ENCODE results near the gene RLN3.

DNA sequence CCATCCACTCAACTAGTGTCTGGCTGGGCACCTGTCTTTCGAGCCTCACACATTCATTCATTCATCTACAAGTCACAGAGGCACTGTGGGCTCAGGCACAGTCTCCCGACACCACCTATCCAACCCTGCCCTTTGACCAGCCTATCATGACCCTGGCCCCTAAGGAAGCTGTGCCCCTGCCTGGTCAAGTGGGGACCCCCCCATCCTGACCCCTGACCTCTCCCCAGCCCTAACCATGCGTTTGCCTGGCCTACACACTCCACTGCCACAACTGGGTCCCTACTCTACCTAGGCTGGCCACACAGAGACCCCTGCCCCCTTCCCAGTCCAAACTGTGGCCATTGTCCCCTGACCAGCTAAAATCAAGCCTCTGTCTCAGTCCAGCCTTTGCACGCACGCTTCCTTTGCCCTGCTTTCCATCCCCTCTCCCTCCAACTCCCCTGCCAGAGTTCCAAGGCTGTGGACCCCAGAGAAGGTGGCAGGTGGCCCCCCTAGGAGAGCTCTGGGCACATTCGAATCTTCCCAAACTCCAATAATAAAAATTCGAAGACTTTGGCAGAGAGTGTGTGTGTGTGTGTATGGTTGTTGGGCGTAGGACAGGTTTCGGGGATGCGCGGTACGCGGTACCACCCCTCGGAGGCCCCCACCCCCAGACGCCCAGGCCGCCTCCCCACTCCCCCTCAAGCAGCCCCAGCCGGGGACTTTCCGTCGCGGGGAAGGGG, 3.2 kb downstream of the RLN3 start:
- TF ChIP-seq CTCF (conservative IDR thresholded peaks at IDR 0.05) (no peak), ZFX (IDR thresholded peaks at IDR 0.05) (no peak)

All from C4-2B (cell line).